DMS 273 (cell line): ENCODE data around the gene LAMTOR2.
A peak's percentile ranks its signal among the peaks of the same experiment; 100 is the strongest.

ENCODE experiments used
- DNase-seq: peaks from one replicate; lab custom pipeline; 2025; ENCODE audit not compliant: unreplicated experiment; lab: John Stamatoyannopoulos, UW

LAMTOR2 gene

GRCh38 chr1:156074661-156075060 lies 20.1 kb downstream of the LAMTOR2 start:
- no peak for DNase-seq

GRCh38 chr1:156075162-156075561 lies 20.6 kb downstream of the LAMTOR2 start:
- no peak for DNase-seq

- no peak for DNase-seq
Observed at GRCh38 chr1:156075775-156076204, 21.2 kb downstream of the LAMTOR2 start.

GRCh38 chr1:156076609-156077429 lies 22.2 kb downstream of the LAMTOR2 start:
- no peak for DNase-seq

GRCh38 chr1:156077430-156077760 lies 22.8 kb downstream of the LAMTOR2 start:
- DNase-seq: no peak

GRCh38 chr1:156078728-156079127 lies 24.1 kb downstream of the LAMTOR2 start:
- DNase-seq: no peak

GRCh38 chr1:156079762-156080161 lies 25.2 kb downstream of the LAMTOR2 start:
- no peak for DNase-seq

GRCh38 chr1:156080241-156080862 lies 25.8 kb downstream of the LAMTOR2 start:
- no peak for DNase-seq

GRCh38 chr1:156080863-156081179 lies 26.2 kb downstream of the LAMTOR2 start:
- DNase-seq: no peak

GRCh38 chr1:156081180-156081916 lies 26.8 kb downstream of the LAMTOR2 start:
- DNase-seq: peak; percentile 59

GRCh38 chr1:156081917-156082308 lies 27.3 kb downstream of the LAMTOR2 start:
- no peak for DNase-seq

- DNase-seq: peak; percentile 92
Observed at GRCh38 chr1:156082309-156083091, 27.9 kb downstream of the LAMTOR2 start, which contains the start of gene MEX3A. TSS of gene MEX3A (minus strand) at chr1:156082465. CDS start at chr1:156081998, 467 bp downstream.

- no peak for DNase-seq
Observed at GRCh38 chr1:156083800-156084790, 29.5 kb downstream of the LAMTOR2 start.

GRCh38 chr1:156086256-156086662 lies 31.7 kb downstream of the LAMTOR2 start:
- DNase-seq: no peak

GRCh38 chr1:156089704-156090103 lies 35.1 kb downstream of the LAMTOR2 start:
- peak; percentile 53 for DNase-seq

- DNase-seq: no peak
Observed at GRCh38 chr1:156090138-156090839, 35.7 kb downstream of the LAMTOR2 start.

GRCh38 chr1:156090840-156091188 lies 36.2 kb downstream of the LAMTOR2 start:
- peak; percentile 93 for DNase-seq

- no peak for DNase-seq
Observed at GRCh38 chr1:156091610-156092009, 37.0 kb downstream of the LAMTOR2 start.

- no peak for DNase-seq
Observed at GRCh38 chr1:156095906-156096508, 41.4 kb downstream of the LAMTOR2 start.
